ENCODE data around the gene AR. TPM values are rescaled to one million over a fixed set of nuclear protein-coding genes. Genes with fewer than 3 reads are reported as not detected.

Gene AR
- total RNA-seq, 1 donor from 2014 or later: under 0.01 TPM

DNA sequence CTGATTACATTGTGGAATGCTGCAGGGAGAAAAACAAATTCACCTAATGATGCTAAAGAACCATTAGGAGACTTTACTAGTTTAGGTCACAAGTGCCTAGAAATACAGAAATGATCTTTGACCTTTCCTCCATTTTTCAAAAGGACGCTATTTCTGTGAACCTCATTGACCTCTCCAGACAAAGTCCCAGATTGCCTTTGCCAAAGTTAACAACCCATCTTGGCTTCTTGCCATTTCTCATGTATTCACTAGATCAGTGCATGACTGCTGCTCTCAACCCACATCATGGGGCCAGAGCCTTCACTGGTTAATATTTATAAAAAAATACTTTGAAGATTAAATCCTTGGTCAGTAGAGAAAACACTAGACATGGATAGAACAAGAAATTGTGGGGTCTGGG lies 19.9 kb upstream of the AR start:
- TF ChIP-seq, protein P1, sequence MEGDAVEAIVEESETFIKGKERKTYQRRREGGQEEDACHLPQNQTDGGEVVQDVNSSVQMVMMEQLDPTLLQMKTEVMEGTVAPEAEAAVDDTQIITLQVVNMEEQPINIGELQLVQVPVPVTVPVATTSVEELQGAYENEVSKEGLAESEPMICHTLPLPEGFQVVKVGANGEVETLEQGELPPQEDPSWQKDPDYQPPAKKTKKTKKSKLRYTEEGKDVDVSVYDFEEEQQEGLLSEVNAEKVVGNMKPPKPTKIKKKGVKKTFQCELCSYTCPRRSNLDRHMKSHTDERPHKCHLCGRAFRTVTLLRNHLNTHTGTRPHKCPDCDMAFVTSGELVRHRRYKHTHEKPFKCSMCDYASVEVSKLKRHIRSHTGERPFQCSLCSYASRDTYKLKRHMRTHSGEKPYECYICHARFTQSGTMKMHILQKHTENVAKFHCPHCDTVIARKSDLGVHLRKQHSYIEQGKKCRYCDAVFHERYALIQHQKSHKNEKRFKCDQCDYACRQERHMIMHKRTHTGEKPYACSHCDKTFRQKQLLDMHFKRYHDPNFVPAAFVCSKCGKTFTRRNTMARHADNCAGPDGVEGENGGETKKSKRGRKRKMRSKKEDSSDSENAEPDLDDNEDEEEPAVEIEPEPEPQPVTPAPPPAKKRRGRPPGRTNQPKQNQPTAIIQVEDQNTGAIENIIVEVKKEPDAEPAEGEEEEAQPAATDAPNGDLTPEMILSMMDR (IDR thresholded peaks at IDR 0.05; ENCODE audit: insufficient read depth, low read length, severe bottlenecking): no peak
- Histone ChIP-seq H3K36me3 (ENCODE audit: control insufficient read depth, insufficient read depth, low read length) (no peaks in the 10 kb centered on the region), H3K27me3 (ENCODE audit: control insufficient read depth, insufficient read depth, low read length) (no peaks in the 10 kb centered on the region), H3K4me3 (ENCODE audit: low read depth, low read length) (no peak overlapping the region)
- FAIRE-seq (no peak), DNase-seq (ENCODE audit: low read depth) (no peak)

DNA sequence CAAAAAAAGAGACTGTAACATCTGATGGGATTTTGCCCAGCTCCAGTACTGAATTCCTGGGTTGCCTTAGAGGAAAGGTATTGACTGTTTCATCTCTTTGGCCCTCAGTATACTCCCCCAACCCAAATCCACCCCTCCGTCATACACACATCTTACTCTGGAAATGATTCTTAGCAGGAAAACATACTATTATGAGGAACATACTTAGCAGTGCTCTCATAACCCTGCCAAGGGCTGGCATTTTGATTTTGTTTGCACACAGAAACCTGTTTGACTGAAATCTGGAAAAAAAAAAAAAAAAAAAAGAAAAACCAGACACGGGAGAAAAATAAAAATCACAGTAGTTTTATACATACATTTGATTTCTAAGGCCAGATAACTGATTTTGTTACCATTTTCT lies 19.4 kb upstream of the AR start:
- no peaks in the 10 kb centered on the region for H3K36me3 ChIP-seq (ENCODE audit: control insufficient read depth, insufficient read depth, low read length)
- DNase-seq (ENCODE audit: low read depth) (no peak), FAIRE-seq (no peak)
- TF ChIP-seq, protein P1 (IDR thresholded peaks at IDR 0.05; ENCODE audit: insufficient read depth, low read length, severe bottlenecking): no peak
- no peak overlapping the region for H3K4me3 ChIP-seq (ENCODE audit: low read depth, low read length)
- no peaks in the 10 kb centered on the region for H3K27me3 ChIP-seq (ENCODE audit: control insufficient read depth, insufficient read depth, low read length)

DNA sequence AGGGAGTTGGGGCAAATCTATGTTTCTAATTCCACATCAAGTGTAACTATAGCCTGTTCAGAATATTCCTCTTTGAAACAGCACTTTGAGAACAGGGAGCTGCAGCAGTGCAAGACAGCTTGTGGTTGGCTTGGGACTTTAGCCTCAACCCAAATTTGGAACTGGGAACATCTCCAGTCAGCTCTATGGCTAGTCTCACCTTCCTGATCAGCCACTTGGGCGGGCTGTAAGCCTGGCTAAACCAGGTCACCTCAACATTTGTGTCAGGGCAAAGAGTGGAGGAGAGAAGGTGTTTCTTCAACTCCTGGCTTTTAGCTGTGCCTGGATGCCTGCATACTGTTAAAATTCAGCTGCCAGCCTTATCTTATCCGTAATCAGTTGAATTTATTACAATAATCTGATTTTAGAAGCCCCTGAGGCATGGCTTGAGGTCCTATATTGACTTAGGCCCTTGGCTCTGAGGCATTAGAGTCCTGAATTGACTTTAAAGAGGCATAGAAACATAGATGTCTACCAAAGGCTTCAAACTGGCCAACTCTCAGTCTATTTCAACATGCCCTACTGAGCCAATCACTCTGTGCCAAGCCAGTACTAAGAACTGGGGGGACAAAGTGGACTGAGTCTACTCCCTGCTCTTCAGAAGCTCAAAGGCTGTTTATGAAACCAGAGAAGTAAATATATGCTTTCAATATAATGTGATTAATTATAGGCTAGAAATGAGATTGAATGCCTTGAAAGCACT lies 18.7 kb upstream of the AR start:
- no peak for FAIRE-seq

DNA sequence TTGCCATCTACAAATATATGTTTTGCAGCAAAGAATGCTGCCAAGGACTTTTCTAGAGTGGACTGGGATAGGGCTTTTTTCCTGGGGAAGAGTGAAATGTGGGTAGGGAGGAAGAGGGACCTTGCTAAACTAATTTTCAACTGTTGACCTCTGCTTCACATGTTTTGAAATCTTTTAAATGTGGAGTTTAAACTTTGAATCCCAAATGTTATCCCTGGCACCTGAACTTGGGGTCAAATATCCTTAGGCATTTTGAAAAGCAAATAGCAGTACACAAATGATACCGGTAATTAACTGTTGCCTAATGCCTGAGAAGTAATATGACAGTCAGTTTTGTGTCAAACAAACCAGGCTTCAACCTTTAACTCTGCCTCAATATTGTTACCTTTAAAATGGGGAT lies 7.3 kb upstream of the AR start:
- Histone ChIP-seq H3K27me3 (ENCODE audit: control insufficient read depth, insufficient read depth, low read length) (no peaks in the 10 kb centered on the region), H3K36me3 (ENCODE audit: control insufficient read depth, insufficient read depth, low read length) (no peaks in the 10 kb centered on the region), H3K4me3 (ENCODE audit: low read depth, low read length) (no peak overlapping the region)
- no peak for FAIRE-seq
- no peak for DNase-seq (ENCODE audit: low read depth)
- TF ChIP-seq, protein P1 (IDR thresholded peaks at IDR 0.05; ENCODE audit: insufficient read depth, low read length, severe bottlenecking): no peak

More for the DNA sequence above, 18.7 kb upstream of the AR start:
- TF ChIP-seq, protein P1 (IDR thresholded peaks at IDR 0.05; ENCODE audit: insufficient read depth, low read length, severe bottlenecking): no peak
- H3K4me3 ChIP-seq (ENCODE audit: low read depth, low read length): no peak overlapping the region
- no peak for DNase-seq (ENCODE audit: low read depth)
- H3K27me3 ChIP-seq (ENCODE audit: control insufficient read depth, insufficient read depth, low read length): no peaks in the 10 kb centered on the region
- H3K36me3 ChIP-seq (ENCODE audit: control insufficient read depth, insufficient read depth, low read length): no peaks in the 10 kb centered on the region

DNA sequence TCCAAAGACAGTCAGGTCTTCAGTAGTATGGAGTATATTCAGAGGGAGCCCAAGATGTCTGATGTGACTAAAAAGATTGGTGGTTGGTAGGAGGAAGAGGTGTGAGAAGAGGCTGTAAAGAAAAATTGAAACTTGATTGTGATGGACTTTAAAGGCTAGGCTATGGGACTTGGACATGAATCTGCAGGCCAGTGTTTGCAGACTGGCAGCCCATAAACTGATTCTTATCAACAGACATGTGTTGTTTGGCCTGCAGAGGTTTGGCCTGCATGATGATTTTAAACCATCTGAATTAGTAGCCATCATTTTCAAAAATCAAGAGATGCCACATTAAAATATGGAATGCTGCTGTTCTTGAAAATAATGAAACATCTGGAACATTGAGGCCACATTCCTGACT lies 5.4 kb upstream of the AR start:
- Histone ChIP-seq H3K36me3 (ENCODE audit: control insufficient read depth, insufficient read depth, low read length) (no peaks in the 10 kb centered on the region), H3K4me3 (ENCODE audit: low read depth, low read length) (no peak overlapping the region), H3K27me3 (ENCODE audit: control insufficient read depth, insufficient read depth, low read length) (peaks cover 3% of the 10 kb centered on the region)
- DNase-seq (ENCODE audit: low read depth) (no peak), FAIRE-seq (no peak)
- TF ChIP-seq, protein P1 (IDR thresholded peaks at IDR 0.05; ENCODE audit: insufficient read depth, low read length, severe bottlenecking): no peak
